Left hindlimb (tissue), 1 donor: Measurements from ENCODE around the gene C1QTNF1.
"Not testable (repeated sequence)": the region's sequence is repeated elsewhere in the genome, so short reads cannot be mapped to it uniquely, and the experiment has no call there.

Experiments used
- DNase-seq: peaks from one replicate; pipeline ENCODE4 v3.0.0-alpha.2; 2018

C1QTNF1 gene

DNA sequence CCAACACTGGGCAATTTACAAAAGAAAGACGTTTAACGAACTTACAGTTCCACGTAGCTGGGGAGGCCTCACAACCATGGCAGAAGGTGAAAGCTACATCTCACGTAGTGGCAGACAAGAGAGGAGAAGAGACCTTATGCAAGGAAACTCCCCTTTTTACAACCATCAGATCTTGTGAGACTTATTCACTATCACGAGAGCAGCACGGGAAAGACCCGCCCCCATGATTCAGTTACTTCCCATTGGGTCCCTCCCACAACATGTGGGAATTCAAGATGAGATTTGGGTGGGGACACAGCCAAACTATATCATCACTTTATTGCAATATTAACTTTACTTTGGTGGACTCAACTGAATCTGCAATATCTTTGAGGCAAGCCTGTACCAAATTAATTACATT, 38.7 kb downstream of the C1QTNF1 start:
- no peak for DNase-seq

DNA sequence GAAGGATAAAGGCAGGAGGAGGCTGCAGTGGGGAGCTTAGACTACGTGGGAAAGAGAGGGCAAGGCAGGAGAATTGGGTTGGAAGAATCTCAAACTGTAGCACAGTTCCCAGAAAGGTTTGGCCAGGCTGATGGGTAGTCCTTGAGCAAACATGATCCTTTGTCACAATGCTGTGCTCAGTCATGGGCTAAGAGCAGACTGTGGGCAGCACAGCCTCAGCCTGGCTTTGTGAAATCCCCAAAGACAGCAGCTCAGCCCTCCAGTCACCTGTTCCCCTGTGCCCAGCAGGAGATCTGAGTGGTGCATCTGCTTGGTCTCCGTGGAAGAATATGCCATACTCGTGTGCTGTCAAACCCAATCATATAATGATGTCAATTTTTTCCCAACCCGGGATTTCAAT, 40.1 kb downstream of the C1QTNF1 start:
- no peak for DNase-seq

DNA sequence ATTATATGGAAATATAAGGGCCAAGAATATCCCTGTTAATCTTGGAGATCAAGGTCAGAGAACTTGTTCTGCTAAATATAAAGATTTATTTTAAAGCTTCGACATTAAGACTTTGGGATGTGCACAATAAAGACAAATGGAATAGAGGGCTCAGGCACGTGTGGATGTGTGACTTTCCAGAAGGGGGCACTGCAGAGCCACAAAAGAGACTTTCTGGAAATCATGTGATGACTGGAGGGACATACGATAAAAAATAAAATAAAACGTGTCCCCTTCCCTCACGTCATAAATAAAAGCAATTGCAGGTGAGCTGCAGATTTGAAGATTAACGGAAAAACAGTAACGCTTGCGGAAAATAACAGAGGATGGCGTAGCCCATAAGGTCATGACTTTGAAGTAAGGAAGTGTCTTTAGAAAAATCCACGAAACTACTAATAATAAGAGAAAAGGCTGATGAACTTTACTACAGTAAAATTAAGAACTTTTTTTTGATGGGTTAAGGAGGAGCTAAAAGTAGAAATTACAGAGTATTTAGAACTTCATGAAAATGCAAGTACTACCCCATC, 41.2 kb downstream of the C1QTNF1 start:
- no peak for DNase-seq

DNA sequence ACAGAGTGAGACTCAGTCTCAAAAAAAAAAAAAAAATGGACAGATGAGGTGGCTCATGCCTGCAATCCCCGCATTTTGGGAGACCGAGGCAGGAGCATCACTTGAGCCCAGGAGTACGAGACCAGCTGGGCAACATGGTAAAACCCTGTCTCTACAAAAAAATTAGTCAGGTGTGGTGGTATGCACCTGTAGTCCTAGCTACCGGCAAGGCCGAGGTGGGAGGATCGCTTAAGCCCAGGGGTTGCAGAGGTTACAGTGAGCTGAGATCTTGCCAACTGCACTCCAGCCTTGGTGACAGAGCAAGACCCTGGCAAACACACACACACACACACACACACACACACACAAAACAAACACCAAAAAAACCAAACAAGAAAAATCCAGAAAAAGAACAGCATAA, 43.0 kb downstream of the C1QTNF1 start:
- DNase-seq, result no peak

DNA sequence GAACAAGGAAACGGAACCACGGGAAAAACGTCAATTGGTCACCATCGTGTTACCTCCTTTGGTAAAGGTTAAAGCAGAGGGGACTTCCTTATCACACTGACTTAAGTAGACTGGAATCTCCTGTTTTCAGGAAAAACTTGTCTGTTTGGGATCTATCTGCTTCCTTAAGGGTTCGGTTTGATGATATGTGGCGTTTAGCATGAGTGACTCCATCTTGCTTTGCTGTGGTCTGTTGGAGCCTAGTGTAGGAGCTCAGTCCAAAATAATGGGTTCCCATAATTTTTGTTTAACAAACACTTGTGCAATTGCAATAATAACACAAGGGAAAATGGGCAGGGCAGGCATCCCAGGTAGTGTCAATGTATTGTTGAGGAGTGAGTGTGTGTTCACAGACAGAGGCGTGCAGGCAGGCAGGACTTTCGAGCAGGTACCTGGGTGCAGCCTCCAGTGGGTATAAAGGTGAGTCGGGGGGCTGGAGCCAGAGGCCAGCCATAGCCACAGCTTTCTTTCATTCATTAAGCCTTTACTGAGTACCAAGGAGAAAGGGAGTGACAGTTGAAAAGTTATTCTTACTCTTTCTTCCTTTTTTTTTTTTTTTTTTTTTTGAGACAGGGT, 46.4 kb downstream of the C1QTNF1 start:
- DNase-seq, result no peak

DNA sequence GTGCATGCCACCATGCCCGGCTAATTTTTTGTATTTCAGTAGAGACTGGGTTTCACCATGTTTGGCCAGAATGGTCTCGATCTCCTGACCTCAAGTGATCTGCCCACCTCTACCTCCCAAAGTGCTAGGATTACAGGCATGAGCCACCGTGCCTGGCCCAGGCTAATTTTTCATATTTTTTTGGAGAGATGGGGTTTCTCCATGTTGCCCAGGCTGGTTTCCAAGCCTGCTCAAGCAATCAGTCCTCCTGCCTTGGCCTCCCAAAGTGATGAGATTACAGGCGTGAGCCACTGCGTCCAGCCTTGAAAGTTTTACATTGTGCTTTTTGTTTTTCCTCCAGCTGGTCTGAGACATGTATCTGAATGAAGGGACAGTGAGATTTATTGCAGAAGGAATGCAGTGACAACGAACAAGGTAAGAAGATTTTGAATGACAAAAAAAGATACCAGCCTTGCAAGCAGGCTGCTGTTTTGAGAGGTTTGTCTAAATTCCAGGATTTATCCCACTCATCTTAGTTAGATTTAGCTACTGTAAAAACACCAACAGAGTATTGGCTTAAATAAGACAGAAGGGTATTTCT, 47.3 kb downstream of the C1QTNF1 start:
- DNase-seq, result no peak

DNA sequence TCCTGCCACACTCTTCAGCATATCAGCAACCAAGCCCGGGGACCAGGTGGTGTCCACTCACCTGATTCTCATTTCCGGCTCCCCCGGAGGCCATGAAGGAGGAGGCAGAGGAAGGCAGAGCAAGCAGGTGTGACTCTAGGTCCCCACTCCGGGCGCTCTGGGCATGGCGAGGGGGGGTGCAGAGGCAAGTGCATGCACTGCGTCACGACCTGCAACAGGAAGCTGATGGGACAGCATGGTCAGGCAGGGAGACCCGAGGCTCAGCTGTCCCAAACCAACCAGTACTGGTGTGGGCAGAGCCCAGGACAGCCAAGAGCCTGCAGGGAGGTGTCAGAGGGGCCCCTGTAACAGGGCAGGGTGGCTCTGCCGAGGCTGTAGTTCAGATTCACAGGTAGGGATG, 48.6 kb downstream of the C1QTNF1 start:
- DNase-seq, result no peak

DNA sequence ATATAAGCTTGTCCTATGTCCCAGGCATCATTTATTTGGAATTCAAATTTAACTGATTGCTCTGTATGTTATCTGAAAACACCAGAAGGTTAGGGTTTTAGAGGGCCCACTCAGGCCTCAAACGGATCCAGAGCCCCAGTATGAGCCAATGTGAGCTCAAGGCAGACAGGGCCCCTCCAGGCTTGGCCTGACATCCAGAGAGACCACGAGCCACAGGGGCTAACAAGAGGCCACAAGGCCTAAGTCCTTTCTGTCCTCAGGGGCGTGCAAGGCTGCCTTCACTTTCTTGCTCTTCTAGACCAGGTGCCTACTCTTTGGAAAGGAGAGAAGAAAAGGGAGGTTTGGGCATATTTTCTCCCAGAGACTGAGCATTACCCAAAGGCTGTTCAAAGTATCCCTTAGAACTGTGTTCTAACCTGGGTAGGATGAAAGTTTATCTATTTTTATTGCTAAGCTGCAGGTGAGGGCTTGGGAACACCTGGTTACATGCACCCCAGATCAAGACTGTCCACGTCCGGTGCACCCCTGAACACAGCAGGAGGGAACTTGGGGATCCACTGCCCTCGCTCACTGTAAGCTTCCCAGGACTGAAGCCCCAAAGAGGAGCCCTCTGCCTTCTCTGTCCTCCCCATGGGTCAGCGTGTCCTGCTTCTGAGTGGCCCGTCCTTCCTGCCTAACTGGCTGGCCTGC, 49.2 kb downstream of the C1QTNF1 start:
- DNase-seq, result no peak

DNA sequence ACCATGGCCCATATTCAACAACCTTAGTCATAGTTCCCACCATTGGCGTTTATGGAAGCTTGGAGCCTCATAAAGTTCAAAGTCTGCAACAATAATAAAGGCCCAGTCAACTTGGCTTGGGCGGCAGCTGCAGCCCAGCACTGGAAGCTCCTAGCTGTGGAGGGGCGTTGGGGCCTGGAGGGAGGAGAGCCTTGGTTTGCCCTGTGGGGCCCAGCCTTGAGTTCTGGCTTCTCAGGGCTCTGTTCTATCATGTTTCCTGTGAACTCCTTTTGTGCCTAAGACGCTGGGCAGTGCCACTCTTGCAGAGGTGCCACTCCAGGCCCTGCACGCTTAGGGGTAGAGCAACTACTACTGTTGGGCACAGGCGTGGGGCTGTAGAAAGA, 49.7 kb downstream of the C1QTNF1 start:
- no peak for DNase-seq

DNA sequence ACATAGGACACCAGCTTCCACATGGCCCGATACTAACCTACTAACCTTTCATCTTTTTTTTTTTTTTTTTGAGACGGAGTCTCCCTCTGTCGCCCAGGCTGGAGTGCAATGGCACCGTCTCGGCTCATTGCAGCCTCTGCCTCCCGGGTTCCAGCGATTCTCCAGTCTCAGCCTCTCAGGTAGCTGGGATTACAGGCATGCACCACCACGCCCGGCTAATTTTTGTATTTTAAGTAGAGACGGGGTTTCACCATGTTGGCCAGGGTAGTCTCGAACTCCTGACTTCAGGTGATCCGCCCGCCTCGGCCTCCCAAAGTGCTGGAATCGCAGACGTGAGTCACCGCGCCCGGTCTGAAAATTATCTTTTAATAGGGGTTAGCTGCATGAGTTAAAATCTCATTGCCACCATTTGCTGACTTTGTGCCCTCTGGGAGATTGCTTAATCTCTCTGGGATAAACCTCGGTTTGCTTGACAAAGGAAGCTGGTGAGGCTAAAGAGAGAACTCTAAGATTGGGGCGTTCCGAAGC, 50.2 kb downstream of the C1QTNF1 start:
- not testable (repeated sequence) for DNase-seq

DNA sequence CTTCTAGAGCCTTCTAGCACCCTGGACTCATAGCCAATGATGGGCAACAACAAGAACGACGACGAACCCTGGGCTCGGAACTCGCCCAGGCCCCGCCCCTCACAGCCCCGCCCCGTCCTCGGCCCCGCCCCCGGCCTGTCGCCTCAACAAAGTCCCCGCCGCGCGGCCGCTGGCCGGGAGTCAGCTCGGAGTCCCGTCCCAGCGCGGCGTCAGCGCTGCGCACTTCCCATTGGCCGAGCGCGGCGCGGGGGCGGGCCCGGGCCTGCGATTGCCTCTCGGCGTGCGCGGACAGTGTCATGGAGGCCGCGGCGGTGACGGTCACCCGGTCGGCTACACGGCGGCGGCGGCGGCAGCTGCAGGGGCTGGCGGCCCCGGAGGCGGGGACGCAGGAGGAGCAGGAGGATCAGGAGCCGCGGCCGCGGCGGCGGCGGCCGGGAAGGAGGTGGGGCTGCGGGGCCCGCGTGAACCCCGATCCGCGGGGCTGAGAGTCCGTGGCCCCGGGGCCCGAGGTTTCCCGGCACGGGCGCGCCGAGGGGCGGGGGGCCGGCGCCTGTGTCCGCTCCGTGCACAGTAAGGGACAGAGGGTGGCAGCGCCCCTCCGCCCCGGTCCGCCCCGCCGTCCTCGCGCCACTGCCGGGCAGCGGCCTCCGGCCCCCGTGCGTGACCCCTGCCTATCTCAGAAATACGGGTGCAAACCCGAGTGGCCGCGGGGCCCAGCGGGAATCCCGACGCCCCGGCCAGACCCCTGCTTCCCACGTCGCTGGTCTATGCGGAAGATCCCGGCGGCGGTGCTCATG, 50.9 kb downstream of the C1QTNF1 start, which contains the start of gene ENGASE:
Gene ENGASE, plus strand, starts transcription at position 176 of the 797 bp plus-strand sequence. Its CDS starts 121 bp downstream, at position 297.
- peak; percentile 93 for DNase-seq

DNA sequence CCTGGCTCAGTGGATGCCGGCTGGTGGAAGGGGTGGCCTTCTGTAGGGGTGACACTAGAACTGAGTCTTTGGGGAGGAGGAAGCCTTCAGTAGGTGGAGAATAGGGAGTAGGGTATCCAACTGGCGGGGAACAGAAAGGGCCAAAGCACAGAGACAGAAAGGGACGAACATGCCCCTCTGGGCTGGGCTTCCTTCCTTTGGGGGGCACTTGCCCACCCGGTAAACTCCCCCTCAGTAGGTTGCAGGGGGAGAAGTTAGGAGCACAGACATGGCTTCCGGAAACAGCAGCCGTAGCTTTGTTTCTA, 51.4 kb downstream of the C1QTNF1 start:
- no peak for DNase-seq

DNA sequence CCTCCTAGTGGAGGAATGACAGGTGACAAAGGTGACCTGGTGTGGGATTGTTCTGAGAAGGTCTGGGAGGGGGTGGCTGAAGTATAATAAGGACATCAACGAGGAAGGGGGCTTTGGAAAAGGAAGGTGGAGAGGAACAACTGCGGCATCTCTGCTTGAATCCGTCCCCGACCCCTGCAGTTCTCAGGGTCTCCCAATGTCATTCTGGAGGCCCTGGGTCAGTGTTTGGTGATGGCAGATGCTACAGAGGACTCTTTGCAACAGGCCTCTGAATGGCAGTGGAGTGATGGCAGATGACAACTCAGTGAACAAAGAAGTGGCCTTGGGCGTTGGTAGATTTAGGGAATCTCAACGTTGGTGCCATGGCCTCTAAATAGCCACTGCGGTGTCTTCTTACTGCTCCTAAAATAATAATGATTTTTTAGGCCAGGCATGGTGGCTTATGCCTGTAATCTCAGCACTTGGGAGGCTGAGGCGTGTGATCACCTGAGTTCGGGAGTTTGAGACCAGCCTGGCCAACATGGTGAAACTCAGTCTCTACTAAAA, 52.0 kb downstream of the C1QTNF1 start:
- no peak for DNase-seq

DNA sequence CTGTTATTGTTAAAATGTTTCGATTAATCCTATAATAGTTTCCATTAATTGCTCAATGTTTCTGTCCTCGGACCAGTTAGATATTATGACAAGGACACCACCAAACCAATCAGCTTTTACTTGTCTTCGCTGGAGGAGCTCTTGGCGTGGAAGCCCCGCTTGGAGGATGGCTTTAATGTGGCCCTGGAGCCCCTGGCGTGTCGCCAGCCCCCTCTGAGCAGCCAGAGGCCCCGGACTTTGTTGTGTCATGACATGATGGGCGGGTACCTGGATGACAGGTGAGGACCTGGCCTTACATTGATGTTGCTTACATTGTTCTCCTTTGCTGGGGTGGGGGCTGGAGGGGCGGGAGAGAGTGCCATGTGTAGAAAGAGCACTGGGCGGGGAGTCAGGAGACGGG, 53.6 kb downstream of the C1QTNF1 start:
- DNase-seq, result no peak

DNA sequence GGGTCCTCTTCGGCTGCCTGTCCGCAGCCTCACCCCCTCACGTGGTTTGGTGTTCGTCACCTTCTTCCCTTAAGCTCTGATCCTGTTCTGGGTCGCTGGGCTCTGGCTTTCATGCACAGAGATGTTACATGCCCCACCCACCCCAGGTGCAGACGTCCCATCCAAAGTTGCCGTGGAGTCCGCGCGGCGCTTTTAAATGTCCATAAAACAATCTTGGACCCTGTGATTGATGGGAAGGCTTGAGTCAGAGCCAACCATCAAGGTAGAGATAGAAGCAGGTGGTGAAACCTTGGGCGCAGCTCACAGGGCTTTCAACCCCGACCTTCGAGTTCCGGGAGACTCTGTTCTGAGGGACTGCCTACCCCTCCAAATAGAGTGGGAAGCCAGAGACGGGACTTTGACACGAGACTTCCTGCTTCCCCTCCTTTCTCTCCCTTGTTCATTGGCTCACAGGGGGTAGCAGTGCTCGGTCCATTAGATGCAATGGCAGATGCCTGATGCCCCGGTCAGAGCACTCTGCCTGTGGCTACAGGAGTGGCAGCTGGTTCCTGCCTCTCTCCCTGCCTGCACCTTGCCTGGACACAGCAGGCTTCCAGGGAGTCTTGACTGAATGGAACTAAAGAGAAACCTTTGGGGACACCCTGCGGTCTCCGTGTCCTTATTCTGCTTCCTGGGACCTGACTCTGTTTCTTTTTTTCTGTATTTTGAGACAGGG, 54.7 kb downstream of the C1QTNF1 start:
- peak; percentile 15 for DNase-seq

DNA sequence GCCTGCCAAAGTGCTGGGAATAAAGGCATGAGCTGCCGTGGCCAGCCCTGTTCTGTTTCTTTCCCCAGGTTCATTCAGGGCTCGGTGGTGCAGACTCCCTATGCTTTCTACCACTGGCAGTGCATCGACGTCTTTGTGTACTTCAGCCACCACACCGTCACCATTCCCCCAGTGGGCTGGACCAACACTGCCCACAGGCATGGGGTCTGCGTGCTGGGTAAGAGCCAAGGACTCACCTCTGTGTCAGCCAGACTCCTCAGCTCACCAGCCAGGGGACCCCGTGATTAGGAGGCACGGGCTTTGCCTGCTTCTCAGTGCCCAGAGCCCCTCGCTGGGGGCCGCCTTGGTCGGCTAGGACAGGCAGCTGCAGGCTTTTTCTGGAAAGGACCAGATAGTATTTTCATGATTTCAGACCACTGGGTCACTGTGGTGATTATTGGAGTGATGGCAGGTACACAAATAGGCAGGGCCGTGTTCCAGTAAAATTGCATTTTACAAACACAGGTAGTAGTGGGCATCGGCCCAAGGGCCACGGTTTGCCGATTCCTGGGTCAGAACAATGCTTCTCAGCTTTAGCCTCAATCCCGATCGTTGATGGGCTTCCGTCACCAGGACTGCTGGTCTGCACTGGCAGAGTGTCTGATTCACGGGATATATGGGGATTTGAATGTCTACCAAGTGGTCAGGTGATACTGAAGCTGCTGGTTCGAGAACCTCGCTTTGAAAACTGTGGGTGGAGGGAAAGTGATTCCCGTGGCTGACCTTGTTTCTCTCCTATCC, 55.6 kb downstream of the C1QTNF1 start:
- peak; percentile 3 for DNase-seq

DNA sequence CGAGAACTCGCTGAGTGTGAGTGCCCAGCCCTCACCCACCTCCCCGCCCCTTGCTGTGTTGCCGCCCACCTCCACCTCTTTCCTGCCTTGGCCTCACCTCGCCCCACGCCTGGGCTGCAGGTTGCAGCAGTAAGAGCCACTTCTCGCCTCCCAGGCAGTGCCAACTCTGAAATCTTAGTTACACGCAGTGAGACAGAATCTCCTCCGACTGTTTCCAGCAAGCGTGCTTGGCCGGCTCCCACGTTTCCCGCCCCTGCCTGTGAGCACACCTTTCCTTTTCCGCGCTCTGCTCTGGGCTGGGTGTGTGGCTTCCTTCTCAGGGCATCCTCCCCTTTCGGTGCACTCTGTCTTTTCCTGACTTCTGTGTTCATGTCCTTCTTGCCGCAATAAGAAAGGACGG, 56.4 kb downstream of the C1QTNF1 start:
- DNase-seq, result no peak

DNA sequence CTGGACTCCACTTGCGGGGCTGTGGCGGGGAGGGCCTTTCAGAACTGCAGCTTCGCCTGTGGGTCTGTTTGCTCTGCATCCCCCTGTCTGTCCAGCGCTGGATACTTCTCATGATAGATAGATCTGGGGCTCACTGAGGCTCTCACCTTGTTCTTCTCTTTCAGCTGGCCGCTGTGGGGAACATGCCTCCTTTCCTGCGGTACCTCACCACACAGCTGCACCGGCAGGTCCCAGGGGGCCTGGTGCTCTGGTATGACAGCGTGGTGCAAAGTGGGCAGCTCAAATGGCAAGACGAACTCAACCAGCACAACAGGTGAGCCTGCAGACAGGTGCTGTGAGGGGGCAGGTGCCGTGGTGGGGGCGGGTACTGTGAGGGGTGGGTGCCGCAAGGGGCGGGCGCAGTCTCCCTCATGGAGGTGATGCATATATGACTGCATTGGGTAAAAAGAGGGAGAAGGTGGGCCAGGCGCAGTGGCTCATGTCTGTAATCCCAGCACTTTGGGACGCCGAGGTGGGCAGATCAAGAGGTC, 56.9 kb downstream of the C1QTNF1 start:
- DNase-seq, result peak; percentile 26

DNA sequence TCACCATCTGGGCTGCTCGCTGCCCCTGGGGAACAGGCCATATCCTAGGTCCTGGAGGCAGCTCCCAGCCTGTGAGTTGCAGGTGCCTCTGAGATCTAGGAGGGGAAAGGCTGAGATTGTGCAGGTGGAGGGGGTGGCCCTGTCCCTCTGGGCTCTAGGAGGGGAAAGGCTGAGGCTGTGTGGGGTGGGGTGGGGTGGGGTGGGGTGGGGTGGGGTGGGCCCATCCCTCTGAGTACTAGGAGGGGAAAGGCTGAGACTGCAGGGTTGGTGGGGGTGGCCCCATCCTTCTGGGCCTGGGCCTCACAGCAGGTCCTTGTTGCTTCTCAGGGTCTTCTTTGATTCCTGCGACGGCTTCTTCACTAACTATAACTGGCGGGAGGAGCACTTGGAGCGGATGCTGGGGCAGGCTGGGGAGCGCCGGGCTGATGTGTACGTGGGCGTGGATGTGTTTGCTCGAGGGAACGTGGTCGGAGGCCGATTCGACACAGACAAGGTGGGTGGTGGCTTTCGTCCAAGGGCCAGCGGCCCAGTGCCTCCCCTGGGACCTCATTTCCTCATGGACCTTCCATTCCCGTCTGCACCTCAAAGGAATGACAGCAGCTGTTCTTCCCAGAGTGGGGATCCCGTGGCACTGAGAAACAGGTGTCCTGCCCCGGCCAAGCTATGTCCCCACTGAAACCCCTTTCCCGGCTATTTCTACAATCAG, 57.8 kb downstream of the C1QTNF1 start:
- DNase-seq, result peak; percentile 39
